Epithelial cell of proximal tubule (primary cell): ENCODE results near the gene DTNBP1. TPM values are rescaled to one million over a fixed set of nuclear protein-coding genes. Genes with fewer than 3 reads are reported as not detected.

ENCODE experiments used
- DNase-seq: peaks from one replicate; pipeline ENCODE4 v3.0.0-alpha.2; 2011; ENCODE audit warnings: low read depth
- H3K4me3 ChIP-seq: 2 replicates; pipeline ENCODE4 v1.5.1; 2011; ENCODE audit warnings: low read depth, mild to moderate bottlenecking, low read length
- total RNA-seq: library from RNA; depleted of rRNA; stranded (reverse); fragments of >200 nt; gene quantifications from 2 replicates; pipeline ENCODE4 v1.2.3, GENCODE V29; 2015
- TF ChIP-seq, protein P1 (sequence below): conservative IDR thresholded peaks from 2 replicates; pipeline ENCODE4 v1.5.1; 2012; ENCODE audit warnings: low read depth, mild to moderate bottlenecking, low read length

The DTNBP1 gene
- total RNA-seq, 1 donor from 2014 or later: 6.3 TPM

DNA sequence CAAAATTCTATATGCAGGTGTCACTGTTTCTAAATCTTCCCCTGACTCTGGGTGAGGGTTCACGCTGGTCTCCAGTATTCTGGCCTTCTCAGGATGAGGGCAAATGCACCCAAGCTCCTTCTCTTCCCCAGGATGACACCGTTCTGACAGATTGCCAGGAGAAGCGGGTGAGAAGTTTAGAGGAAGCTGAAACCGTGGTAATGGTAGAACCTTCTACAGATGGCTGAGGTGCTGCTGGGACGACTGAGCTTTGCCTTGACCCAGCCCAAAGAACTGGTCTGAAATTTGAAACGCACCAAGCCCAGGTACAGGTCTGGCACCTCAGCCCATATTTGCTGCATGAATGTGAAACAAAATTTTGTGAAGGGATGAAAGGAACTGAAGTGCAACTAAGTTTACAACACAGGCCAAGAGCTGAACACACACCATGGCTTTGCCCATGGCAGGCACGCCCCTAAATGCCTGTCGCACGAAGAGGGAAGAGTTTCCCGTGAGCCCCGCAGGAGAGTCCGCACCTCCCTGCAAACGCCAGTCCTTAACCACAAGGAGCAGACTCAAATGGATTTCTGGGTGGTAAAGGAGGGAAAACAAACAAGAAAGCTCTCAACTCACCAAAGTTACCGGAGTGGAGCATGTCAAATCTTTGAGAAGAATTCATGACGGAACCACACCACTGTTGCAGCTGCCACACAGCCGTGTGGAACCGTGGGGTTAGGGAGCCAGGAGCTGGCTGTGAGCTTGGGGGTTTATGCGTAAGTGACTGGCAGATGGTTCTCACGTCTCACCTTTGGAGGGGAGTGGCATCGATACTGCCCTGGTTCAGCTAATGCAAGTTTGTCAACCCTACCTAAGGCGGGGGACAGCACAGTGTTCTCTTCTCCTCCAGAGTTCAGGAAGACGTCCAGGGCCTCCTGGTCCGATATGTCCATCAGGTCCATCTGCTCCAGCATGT is 138.9 kb downstream of the DTNBP1 start:
- no peak for DNase-seq
- TF ChIP-seq, protein P1, sequence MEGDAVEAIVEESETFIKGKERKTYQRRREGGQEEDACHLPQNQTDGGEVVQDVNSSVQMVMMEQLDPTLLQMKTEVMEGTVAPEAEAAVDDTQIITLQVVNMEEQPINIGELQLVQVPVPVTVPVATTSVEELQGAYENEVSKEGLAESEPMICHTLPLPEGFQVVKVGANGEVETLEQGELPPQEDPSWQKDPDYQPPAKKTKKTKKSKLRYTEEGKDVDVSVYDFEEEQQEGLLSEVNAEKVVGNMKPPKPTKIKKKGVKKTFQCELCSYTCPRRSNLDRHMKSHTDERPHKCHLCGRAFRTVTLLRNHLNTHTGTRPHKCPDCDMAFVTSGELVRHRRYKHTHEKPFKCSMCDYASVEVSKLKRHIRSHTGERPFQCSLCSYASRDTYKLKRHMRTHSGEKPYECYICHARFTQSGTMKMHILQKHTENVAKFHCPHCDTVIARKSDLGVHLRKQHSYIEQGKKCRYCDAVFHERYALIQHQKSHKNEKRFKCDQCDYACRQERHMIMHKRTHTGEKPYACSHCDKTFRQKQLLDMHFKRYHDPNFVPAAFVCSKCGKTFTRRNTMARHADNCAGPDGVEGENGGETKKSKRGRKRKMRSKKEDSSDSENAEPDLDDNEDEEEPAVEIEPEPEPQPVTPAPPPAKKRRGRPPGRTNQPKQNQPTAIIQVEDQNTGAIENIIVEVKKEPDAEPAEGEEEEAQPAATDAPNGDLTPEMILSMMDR: no peak
- H3K4me3 ChIP-seq: no peak overlapping the region

DNA sequence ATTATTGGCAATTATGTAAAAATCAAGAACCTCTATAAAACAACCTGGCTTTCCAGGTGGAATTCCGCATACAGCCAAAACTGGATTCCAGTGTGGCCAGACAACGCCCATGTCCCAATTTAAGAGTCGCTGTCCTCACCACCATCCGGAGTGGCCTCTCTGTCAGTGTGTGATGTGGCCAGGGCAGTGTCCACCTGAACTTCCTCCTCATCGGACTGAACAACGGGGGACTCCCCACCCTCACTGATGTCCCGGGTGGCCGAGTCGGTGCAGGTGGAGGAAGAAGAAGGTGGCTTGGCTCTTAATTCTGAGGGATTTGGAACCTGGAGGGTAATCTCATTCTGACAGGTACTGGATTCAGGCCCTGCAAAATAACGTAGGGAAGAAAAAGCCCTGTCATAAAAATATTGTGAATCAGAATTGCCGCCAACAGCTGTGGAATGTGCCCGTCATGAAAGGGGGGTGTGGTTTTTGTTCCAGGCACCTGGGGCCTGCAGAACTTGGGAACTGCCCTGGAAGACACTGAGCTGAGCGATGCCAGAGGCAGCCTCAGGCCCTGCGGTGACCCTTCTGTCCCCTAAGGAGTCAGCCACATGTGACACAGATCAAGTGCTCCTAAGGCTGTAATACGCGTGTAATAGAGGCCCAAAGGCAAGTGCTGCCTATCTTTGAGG is 139.8 kb downstream of the DTNBP1 start:
- TF ChIP-seq, protein P1: no peak
- no peak for DNase-seq
- no peak overlapping the region for H3K4me3 ChIP-seq

DNA sequence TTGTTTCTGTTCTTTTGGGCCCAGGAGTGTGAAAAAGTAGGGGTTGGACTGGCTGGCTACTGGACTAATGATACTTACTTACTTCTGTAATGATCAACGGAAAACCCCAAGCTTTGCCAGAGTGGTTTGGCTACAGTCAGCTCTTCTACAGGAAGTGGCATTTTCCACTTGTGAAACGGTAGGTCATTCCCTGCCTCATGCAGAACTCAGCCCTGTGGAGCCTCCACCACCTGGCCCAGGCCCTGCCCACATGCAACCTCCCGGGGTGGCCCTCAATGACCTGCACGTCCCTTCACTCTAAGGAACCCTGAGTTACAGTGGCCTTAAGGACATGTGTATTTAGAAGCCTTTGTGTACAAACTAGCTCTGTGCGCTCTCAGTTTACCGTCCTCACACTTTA is 140.4 kb downstream of the DTNBP1 start:
- H3K4me3 ChIP-seq: no peak overlapping the region
- TF ChIP-seq, protein P1: no peak
- DNase-seq: no peak

DNA sequence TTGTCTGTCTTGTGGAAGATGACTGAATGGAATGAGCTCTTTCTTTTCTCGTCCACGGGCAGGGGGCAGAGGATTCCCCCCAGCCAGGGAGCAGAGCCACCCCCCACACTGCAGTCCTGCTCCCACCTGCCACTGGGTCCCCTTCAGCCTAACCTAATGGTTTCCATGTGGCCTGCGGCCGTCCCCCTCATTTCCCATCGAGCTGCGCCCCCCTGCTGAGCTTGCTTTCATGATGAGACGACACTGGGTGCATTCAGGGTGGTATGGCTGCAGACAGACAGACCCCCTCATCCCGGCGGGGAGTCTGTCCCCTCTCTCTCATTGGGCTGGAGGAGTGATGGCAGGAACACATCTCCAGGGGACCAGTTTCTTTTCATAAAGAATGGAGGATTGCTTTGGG is 140.8 kb downstream of the DTNBP1 start:
- TF ChIP-seq, protein P1: no peak
- DNase-seq: no peak
- H3K4me3 ChIP-seq: no peak overlapping the region

DNA sequence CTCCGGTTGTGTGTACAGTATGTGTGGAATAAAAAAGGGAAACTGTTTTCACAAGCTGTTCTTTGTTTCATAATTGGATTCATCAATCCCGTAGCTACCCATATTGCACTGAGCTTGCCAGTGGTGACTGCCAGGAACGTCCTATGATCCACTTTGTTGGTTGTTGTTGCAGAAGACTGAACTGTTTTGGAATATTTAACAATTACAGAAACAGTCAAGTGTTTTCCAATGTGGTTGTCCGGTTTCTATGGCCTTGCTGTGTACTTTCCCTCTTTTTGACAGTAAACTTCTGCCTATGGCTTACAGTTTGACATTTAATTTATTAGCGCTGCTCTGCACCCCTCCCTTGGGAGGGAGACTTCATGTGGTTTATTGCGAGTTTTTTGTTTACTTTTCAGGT is 141.2 kb downstream of the DTNBP1 start:
- DNase-seq: no peak
- TF ChIP-seq, protein P1: no peak

DNA sequence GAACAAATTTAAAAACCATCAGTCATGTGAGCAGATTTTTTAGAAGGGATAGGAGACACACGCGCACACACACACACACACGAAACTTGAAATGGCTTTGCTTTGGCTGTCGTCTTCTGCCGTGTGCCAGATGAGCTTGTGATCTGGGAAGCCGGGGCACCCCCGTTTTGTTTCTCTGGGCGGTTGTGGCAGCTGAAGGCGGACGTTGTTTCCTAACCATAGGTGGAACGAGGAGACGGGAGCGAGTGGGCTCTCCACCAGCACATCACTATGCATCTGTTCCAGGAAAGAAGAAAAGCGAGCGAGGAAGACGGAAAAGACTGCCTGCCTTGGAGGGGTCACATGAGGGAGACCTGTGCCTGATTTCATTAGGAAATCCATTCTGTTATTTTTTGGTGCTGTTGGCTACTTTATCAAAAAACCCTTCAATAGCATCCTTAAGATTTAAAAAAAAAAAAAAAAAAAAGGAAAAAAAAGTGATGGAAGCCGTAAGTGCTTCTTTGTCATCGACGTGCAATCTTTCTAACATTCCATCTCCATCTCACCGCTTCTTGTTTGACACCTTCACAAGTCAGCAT is 142.1 kb downstream of the DTNBP1 start:
- no peak overlapping the region for H3K4me3 ChIP-seq
- DNase-seq: no peak
- TF ChIP-seq, protein P1: no peak

More for the DNA sequence above, 141.2 kb downstream of the DTNBP1 start:
- H3K4me3 ChIP-seq: no peak overlapping the region
